Karpas-422 (cell line): ENCODE results near the gene USP35. TPM values are rescaled to one million over a fixed set of nuclear protein-coding genes. Genes with fewer than 3 reads are reported as not detected.

ENCODE experiments used
- DNase-seq: peaks from one replicate; pipeline ENCODE4 v3.0.0-alpha.2; 2015
- H2AFZ ChIP-seq: fragments of 200-600 bp; sonication (generic); 2 replicates; pipeline ENCODE4 v1.6.1; 2014; ENCODE audit warnings: antibody characterized with exemption, low read length, mixed read lengths
- H3K27ac ChIP-seq: fragments of 200-600 bp; sonication (generic); 2 replicates; pipeline ENCODE4 v1.5.1; 2014; ENCODE audit warnings: mild to moderate bottlenecking, low read length, moderate library complexity
- H3K27me3 ChIP-seq: fragments of 200-600 bp; sonication (generic); 2 replicates; pipeline ENCODE4 v1.6.1; 2014; ENCODE audit warnings: low read length, mixed read lengths
- H3K36me3 ChIP-seq: fragments of 200-600 bp; sonication (generic); 2 replicates; pipeline ENCODE4 v1.6.1; 2014; ENCODE audit warnings: low read length, mixed read lengths; ENCODE audit not compliant: insufficient read depth
- H3K4me1 ChIP-seq: fragments of 200-600 bp; sonication (generic); 2 replicates; pipeline ENCODE4 v1.6.1; 2014; ENCODE audit warnings: mild to moderate bottlenecking, low read length, mixed read lengths
- H3K4me2 ChIP-seq: fragments of 200-600 bp; sonication (generic); 2 replicates; pipeline ENCODE4 v1.6.1; 2014; ENCODE audit warnings: low read length, low read depth, mild to moderate bottlenecking; ENCODE audit not compliant: poor library complexity, severe bottlenecking
- H3K4me3 ChIP-seq: fragments of 200-600 bp; sonication (generic); 2 replicates; pipeline ENCODE4 v1.5.1; 2014; ENCODE audit warnings: mild to moderate bottlenecking, antibody characterized with exemption, low read length, mixed read lengths
- H3K79me2 ChIP-seq: fragments of 200-600 bp; sonication (generic); 2 replicates; pipeline ENCODE4 v1.6.1; 2014; ENCODE audit warnings: mild to moderate bottlenecking, low read length, mixed read lengths
- H3K9ac ChIP-seq: fragments of 200-600 bp; sonication (generic); 2 replicates; pipeline ENCODE4 v1.6.0; 2014; ENCODE audit warnings: low read length
- H3K9me2 ChIP-seq: fragments of 200-600 bp; sonication (generic), shearing (Covaris generic); replicated peaks from 2 replicates; pipeline ENCODE4 v1.6.0; 2014; ENCODE audit warnings: mild to moderate bottlenecking, low read length, moderate library complexity; ENCODE audit not compliant: insufficient read depth
- H3K9me3 ChIP-seq: fragments of 300-700, 200-600 bp; sonication (generic); 2 replicates; pipeline ENCODE4 v1.6.1; 2014; ENCODE audit warnings: low read length, mixed read lengths
- H4K20me1 ChIP-seq: fragments of 200-600 bp; sonication (generic); 2 replicates; pipeline ENCODE4 v1.6.1; 2014; ENCODE audit warnings: mild to moderate bottlenecking, antibody characterized with exemption, low read length, low read depth; ENCODE audit not compliant: insufficient read depth
- total RNA-seq: library from RNA; depleted of rRNA; stranded (reverse); fragments of >200 nt; shearing (Covaris generic); gene quantifications from 2 replicates; pipeline ENCODE4 v1.2.3, GENCODE V29; 2014; ENCODE audit warnings: low replicate concordance

Gene USP35
- total RNA-seq, 1 experiment from 2014 or later: 1.7 TPM

DNA sequence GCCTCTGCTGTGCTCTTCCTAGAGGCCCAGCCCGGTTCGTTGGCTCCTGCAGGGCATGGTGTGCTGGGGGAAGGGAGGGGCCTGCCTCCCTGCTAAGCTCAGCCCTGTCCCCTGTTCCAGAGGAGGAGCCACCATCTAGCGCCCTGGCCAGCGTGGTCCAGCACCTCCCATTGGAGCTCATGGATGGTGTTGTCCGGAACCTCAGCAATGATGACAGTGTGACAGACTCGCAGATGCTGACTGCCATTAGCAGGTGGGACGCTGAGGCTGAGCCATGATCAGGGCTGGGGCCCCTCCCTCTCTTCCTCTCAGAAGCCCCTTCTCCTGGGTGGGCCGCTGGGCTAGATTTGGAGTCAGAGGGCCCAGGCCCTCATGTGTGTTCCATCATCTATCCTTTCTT, 9.1 kb downstream of the USP35 start:
- Histone ChIP-seq H3K27me3 (no peaks in the 10 kb centered on the region), H3K9me3 (no peaks in the 10 kb centered on the region), H3K9me2 (no peaks in the 10 kb centered on the region), H3K27ac (no peak overlapping the region), H3K4me3 (no peak overlapping the region), H4K20me1 (no peaks in the 10 kb centered on the region), H3K4me2 (no peak overlapping the region), H3K4me1 (no peaks in the 10 kb centered on the region), H3K79me2 (no peaks in the 10 kb centered on the region), H3K36me3 (no peaks in the 10 kb centered on the region), H3K9ac (no peak overlapping the region), H2AFZ (no peak overlapping the region)
- no peak for DNase-seq

DNA sequence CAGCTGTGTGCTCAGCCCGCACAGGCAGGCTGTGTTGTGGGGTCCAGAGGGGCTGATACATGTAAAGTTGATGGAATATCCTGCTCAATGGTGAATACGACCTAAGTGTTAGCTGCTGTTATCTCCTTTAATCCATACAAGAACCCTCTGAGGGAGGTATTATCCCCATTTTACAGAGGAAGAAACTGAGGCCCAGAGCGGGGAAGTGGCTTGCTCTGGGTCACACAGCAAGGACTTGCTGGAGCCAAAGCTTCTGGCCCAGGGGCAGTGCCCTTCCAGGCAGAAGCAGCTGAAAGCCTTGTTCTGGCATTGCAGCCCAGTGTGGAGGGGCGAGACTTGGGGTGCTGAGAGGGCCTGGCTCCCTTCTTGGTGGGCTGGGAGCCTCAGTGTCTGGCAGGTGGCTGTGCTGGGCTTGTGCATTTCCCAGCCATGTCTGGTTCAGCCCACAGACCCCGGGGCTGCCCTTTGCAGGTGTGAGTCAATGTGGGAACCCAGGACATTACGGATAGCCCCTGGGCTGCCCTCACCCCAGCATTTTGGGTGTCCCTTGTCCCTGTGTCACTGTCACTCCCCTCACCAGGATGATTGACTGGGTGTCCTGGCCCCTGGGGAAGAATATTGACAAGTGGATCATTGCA, 10.4 kb downstream of the USP35 start:
- H3K79me2 ChIP-seq: no peaks in the 10 kb centered on the region
- no peaks in the 10 kb centered on the region for H3K36me3 ChIP-seq
- no peak overlapping the region for H3K9ac ChIP-seq
- no peak for DNase-seq
- no peaks in the 10 kb centered on the region for H3K9me3 ChIP-seq
- no peak overlapping the region for H3K4me2 ChIP-seq
- no peak overlapping the region for H3K4me3 ChIP-seq
- H2AFZ ChIP-seq: no peak overlapping the region
- no peaks in the 10 kb centered on the region for H4K20me1 ChIP-seq
- H3K4me1 ChIP-seq: no peaks in the 10 kb centered on the region
- H3K27ac ChIP-seq: no peak overlapping the region
- H3K27me3 ChIP-seq: no peaks in the 10 kb centered on the region
- no peaks in the 10 kb centered on the region for H3K9me2 ChIP-seq

DNA sequence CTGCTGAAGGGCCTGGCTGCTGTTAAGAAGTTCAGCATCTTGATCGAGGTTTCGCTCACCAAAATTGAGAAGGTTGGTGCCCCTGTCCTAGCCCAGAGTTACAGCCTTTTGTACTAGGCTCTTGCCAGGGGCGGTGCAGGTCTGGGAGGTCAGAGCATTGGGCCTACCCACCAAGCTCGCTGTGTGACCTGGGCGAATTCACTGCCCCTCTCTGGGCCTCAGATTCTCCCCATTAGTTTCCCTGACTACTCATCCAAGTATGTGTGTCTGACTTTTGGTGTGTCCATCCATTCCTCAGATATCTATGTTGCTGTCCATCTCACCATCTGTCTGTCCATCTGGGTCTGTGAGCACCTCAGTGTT, 10.9 kb downstream of the USP35 start:
- H3K4me1 ChIP-seq: no peaks in the 10 kb centered on the region

DNA sequence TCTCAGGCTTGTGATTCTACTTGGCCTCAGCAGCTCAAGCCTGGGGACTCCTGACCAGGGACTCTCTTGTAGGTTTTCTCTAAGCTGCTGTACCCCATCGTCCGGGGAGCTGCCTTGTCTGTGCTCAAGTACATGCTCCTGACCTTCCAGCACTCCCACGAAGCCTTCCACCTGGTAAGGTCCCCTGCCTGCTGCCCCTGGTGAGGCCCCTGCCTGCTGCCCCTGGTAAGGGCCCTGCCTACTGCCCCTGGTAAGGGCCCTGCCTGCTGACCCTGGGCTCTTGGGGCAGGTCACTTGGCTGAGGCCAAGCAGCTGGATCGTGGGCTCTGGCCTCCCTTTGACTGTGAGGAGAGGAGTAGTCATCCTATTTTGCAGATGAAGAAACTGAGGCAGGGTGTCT, 11.3 kb downstream of the USP35 start:
- no peak overlapping the region for H3K27ac ChIP-seq

More for the DNA sequence above, 10.9 kb downstream of the USP35 start:
- H3K9me2 ChIP-seq: no peaks in the 10 kb centered on the region
- H3K9me3 ChIP-seq: no peaks in the 10 kb centered on the region
- no peaks in the 10 kb centered on the region for H3K36me3 ChIP-seq
- no peak overlapping the region for H3K4me3 ChIP-seq
- no peaks in the 10 kb centered on the region for H4K20me1 ChIP-seq
- H2AFZ ChIP-seq: no peak overlapping the region
- DNase-seq: no peak
- no peaks in the 10 kb centered on the region for H3K79me2 ChIP-seq
- no peak overlapping the region for H3K27ac ChIP-seq
- H3K9ac ChIP-seq: no peak overlapping the region
- H3K27me3 ChIP-seq: no peaks in the 10 kb centered on the region
- H3K4me2 ChIP-seq: no peak overlapping the region

DNA sequence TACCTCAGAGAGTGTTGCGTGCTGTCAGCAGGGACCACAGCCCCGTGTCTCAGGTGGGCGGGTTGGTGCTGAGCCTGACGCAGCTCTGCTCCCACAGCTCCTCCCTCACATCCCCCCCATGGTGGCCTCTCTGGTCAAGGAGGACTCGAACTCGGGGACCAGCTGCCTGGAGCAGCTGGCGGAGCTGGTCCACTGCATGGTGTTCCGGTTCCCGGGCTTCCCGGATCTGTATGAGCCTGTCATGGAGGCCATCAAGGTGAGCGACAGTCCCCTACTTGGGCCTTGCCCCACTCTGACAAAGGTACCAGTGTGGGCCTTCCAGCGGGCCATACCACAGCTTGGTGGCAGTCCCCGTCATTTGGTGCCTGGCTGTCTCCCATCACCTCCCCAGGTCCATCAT, 11.8 kb downstream of the USP35 start:
- H3K9ac ChIP-seq: no peak overlapping the region
- H3K4me3 ChIP-seq: no peak overlapping the region
- H3K4me2 ChIP-seq: no peak overlapping the region
- H2AFZ ChIP-seq: no peak overlapping the region
- H3K36me3 ChIP-seq: no peaks in the 10 kb centered on the region
- H3K9me3 ChIP-seq: no peaks in the 10 kb centered on the region
- no peak for DNase-seq
- H3K79me2 ChIP-seq: no peaks in the 10 kb centered on the region
- H3K27me3 ChIP-seq: no peaks in the 10 kb centered on the region
- H3K27ac ChIP-seq: no peak overlapping the region
- no peaks in the 10 kb centered on the region for H4K20me1 ChIP-seq
- H3K9me2 ChIP-seq: no peaks in the 10 kb centered on the region
- no peaks in the 10 kb centered on the region for H3K4me1 ChIP-seq

More for the DNA sequence above, 11.3 kb downstream of the USP35 start:
- no peak for DNase-seq
- H4K20me1 ChIP-seq: no peaks in the 10 kb centered on the region
- no peak overlapping the region for H3K4me3 ChIP-seq
- H3K9me2 ChIP-seq: no peaks in the 10 kb centered on the region
- H3K79me2 ChIP-seq: no peaks in the 10 kb centered on the region
- no peaks in the 10 kb centered on the region for H3K4me1 ChIP-seq
- no peak overlapping the region for H2AFZ ChIP-seq
- H3K4me2 ChIP-seq: no peak overlapping the region
- no peaks in the 10 kb centered on the region for H3K27me3 ChIP-seq
- no peak overlapping the region for H3K9ac ChIP-seq
- H3K36me3 ChIP-seq: no peaks in the 10 kb centered on the region
- H3K9me3 ChIP-seq: no peaks in the 10 kb centered on the region

DNA sequence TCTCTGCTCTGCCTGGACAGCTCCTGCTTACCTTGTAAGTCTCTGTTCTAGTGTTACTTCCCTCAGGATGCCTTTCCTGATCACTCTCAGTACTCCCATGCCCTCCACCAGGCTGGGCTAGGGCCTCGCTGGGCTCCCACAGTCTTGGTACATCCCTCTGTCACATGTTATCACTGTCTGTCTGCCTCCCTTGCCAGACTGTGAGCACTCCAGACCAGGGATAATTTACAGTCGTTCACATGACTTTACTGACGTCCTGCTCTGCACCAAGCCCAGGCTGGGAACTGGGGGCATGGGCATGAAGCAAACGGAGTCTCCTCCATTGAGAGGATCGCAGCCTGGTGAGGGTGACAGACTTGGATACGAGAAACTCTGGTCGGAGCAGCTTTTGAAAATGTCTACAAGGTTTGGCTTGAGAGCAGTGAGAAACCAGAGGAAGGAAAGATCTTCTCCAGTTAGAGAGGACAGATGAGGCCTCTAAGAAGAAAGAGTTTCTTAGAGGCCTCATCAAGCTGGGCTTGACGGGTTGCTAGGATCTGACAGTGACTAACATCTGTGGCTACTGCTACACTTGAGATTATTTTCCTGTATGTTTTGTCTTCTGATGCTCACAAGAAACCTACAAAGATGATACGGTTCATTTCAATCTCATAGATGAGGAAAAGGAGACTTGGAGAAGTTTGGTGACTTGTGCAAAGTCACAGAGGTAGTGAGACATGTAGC, 12.5 kb downstream of the USP35 start:
- Histone ChIP-seq H3K4me3 (no peak overlapping the region), H3K9me2 (no peaks in the 10 kb centered on the region), H3K9ac (no peak overlapping the region), H3K36me3 (no peaks in the 10 kb centered on the region), H4K20me1 (no peaks in the 10 kb centered on the region), H3K79me2 (no peaks in the 10 kb centered on the region), H2AFZ (no peak overlapping the region), H3K4me2 (no peak overlapping the region), H3K27me3 (no peaks in the 10 kb centered on the region), H3K4me1 (no peaks in the 10 kb centered on the region), H3K9me3 (no peaks in the 10 kb centered on the region), H3K27ac (no peak overlapping the region)
- no peak for DNase-seq

DNA sequence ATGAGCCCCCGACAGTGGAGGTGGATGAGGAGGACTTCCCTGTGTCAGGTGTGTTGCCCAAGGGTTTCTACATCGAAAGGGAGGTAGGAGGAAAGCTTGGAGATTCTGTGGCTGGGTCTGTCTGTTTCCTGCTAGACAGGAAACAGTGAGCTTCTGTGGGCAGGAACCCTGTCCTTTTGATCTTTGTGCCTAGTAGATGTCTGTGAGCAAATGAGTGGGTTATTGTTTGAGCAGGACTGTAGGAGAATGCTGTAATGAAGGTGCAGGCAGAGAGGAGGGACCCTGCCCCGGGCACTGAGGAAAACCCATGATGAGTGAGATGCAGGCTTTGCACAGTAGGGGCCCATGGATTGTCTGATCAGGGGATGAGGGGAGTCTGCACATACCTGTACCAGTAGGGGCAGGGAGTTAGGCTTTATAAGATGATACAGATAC, 14.0 kb downstream of the USP35 start:
- Histone ChIP-seq H3K79me2 (no peaks in the 10 kb centered on the region), H2AFZ (no peak overlapping the region), H3K4me1 (no peaks in the 10 kb centered on the region), H3K4me3 (no peak overlapping the region), H4K20me1 (no peaks in the 10 kb centered on the region), H3K9me3 (no peaks in the 10 kb centered on the region), H3K9ac (no peak overlapping the region), H3K4me2 (no peak overlapping the region), H3K9me2 (no peaks in the 10 kb centered on the region), H3K27me3 (no peaks in the 10 kb centered on the region), H3K36me3 (no peaks in the 10 kb centered on the region), H3K27ac (no peak overlapping the region)
- no peak for DNase-seq

DNA sequence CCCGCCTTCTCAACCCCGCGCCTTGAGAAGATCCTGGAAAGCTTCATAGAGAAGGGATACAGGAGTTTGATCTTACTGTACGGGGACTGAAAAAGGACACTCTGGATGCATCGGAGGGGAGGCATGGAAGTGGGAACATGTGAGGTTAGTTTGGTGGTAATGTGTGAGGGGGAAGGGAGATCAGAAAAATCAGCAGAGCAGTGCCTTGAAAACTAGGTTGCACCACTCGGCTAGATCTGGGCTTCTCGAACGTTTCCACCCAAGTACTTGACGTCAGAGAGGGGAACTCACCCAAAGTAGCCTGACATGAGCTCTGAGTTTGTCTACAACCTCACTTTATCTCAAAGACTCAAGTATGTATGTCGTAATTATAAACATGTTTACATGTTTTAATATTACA, 14.5 kb downstream of the USP35 start:
- no peak overlapping the region for H2AFZ ChIP-seq
- no peaks in the 10 kb centered on the region for H3K36me3 ChIP-seq
- H3K9me2 ChIP-seq: no peaks in the 10 kb centered on the region
- H3K79me2 ChIP-seq: no peaks in the 10 kb centered on the region
- no peak overlapping the region for H3K4me3 ChIP-seq
- H3K4me1 ChIP-seq: no peaks in the 10 kb centered on the region
- H3K27ac ChIP-seq: no peak overlapping the region
- DNase-seq: no peak
- no peak overlapping the region for H3K4me2 ChIP-seq
- no peaks in the 10 kb centered on the region for H3K9me3 ChIP-seq
- H3K9ac ChIP-seq: no peak overlapping the region
- no peaks in the 10 kb centered on the region for H3K27me3 ChIP-seq
- H4K20me1 ChIP-seq: no peaks in the 10 kb centered on the region
